HG02973 (cell line): Measurements from ENCODE around the gene ASTN2.

Experiments used
- ATAC-seq: cut with Tn5 transposase; IDR thresholded peaks from one replicate; pipeline ENCODE4 v1.9.1; 2021; ENCODE audit warnings: moderate library complexity; ENCODE audit not compliant: unreplicated experiment

The ASTN2 gene

GRCh38 chr9:116774421-116775180 lies 640.3 kb downstream of the ASTN2 start:
- no peak for ATAC-seq

GRCh38 chr9:116767219-116767618 lies 647.6 kb downstream of the ASTN2 start:
- ATAC-seq: no peak

DNA sequence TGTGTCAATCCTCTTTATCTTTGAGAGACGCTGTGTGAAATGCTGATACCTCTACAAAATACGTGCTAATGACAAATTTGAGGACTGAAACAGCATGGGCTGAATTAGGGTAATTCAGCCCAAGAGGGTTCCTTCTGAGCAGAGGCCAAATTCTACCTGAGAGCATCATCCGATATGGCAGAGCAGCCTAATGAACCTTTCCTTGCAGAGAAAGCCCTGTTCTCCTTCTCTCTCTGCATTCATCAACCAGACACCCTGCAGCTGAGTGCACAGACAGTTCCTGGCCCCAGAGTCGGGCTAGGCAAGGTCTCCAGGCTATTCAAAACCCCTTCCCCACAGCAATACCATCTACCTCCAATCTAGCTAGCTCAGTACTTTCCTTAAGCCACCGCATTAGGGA lies 649.8 kb downstream of the ASTN2 start:
- no peak for ATAC-seq

DNA sequence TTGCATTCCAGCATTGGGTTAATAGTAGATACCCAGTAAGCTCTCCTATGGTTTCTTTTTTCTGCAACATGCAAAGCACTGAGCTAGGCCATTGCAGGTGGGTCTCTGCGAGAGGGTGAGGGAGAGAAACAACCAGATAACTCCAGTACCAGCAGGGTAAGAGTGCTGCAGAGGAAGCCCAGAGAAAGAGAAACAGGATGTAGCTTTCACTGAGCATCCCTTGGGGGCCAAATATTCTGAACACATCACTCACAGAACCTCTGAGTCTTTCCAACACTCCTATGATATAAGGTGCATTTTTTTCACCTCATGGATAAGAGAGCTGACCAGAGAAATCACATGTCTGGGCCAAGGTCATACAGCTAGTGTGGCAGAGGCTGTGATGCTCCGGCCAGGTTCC lies 651.1 kb downstream of the ASTN2 start:
- no peak for ATAC-seq

GRCh38 chr9:116760636-116761035 lies 654.2 kb downstream of the ASTN2 start:
- ATAC-seq: no peak

GRCh38 chr9:116757030-116757429 lies 657.8 kb downstream of the ASTN2 start:
- no peak for ATAC-seq

DNA sequence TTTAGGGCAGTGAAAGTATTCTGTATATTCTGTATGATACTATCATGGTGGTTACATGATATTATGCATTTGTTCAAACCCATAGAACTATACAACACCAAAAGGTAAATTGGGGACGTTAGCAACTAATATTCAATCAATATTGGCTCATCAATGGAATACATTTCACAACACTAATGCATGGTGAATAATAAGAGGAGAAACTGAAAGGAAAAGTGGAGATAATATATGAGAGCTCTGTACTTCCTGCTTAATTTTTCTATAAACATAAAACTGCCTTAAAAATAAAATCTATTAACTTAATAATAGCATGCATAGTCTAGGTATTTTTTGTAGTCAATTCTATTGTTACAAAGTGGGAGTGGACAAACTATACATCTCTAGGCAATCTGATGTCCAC lies 661.5 kb downstream of the ASTN2 start:
- no peak for ATAC-seq

DNA sequence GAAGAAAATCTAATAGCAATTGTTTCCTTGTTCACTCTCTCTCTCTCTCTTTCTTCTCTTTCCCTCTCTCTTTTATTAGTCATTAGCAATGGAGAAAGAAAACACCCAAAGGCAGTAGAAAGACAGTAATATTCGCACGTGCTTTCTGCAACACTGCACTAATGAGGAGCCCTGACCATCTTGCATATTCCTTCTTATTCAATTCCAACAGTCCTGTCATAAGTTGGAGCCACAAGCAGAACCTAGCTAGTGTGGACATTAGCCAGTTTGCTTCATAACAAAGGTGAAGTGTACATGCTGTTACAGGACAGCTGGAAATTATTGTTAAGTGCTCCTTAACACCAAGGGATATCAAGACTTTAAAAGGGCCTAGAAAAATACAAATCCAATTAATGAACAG lies 664.3 kb downstream of the ASTN2 start:
- no peak for ATAC-seq

DNA sequence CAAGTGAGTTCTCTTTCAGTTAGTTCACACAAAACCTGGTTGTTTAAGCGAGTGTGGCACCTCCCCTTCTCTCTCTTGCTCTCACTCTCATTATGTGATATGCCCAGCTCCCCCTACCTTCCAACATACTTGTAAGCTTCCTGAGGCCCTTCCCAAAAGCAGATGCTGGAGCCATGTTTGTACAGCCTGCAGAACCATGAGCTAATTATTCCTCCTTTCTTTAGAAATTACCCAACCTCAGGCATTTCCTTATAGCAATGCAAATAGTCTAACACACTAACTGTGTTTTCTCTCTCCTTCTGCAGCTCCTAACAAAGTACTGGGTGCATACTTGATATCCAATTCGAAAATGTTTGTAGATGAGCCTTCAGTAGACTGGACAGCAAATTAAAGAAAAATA lies 665.1 kb downstream of the ASTN2 start:
- ATAC-seq: no peak

DNA sequence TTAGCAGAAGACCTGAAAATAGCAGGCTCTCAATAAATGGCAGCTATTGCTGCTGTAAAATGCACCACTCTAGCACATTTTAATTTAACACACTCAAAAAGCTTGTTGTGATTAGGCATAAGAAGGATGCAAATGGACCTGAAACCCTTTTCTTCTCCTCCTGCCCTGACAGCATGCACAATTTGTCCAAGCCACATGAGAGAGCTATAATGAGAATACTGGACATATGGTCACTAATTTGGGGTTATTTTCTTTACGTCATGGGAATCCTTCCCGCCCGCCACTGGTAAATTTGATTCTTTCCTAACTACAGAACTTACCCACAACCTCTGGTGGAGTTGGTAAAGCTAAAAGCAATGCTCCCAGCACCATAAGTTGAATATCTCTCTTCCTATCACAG lies 665.7 kb downstream of the ASTN2 start:
- ATAC-seq: no peak

DNA sequence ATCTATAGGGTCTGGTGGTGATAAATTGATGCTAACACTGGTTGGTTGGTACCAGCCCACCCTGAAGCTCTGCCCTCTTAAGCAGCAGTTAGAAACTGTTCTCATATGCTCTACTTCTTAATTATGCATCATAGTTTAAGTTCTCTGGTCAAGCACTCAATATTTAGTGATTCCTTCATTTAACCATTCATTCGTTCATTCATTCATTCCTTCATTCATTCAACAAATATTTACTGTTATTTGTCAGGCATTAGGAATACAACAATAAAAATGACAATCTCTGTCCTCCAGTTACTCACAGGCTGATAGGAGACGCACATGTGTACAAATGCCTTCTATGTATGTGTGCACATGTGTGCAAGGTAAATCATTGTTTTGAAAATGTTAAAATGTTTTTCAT lies 673.1 kb downstream of the ASTN2 start:
- ATAC-seq: no peak

DNA sequence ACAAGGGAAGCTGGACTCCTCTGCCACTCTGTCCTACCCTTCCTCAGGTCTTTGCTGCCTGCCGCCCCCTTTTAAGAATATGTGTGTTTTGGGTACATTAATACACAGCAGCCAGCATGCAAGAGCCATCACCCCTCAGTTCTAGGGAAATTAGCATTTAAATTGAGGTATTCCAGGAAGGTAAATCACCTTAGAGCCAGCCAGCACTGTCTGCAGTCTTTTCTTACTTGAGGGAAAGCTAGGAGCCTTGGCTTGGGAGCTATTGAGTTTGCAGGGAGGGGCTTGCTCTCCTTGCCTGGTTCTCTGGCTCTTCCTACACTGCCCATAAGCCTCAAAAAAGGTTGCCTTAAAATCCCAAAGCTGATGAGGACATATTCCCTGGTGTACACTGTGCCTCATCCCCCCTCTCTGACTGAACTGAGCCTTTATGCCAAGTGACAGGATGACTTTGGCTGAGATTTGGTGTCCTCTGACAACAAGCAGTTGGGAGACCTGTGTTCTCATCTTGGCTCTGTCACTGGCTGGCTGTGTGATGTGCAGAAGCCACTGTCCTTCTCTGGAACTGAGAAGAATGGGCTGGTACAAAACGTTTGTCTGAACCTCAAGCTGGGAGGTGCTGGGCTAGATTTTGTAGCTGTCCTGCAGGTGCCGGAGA lies 673.6 kb downstream of the ASTN2 start:
- no peak for ATAC-seq

- peak; percentile 87 for ATAC-seq
Measured at GRCh38 chr9:116737152-116737546, 677.7 kb downstream of the ASTN2 start.

DNA sequence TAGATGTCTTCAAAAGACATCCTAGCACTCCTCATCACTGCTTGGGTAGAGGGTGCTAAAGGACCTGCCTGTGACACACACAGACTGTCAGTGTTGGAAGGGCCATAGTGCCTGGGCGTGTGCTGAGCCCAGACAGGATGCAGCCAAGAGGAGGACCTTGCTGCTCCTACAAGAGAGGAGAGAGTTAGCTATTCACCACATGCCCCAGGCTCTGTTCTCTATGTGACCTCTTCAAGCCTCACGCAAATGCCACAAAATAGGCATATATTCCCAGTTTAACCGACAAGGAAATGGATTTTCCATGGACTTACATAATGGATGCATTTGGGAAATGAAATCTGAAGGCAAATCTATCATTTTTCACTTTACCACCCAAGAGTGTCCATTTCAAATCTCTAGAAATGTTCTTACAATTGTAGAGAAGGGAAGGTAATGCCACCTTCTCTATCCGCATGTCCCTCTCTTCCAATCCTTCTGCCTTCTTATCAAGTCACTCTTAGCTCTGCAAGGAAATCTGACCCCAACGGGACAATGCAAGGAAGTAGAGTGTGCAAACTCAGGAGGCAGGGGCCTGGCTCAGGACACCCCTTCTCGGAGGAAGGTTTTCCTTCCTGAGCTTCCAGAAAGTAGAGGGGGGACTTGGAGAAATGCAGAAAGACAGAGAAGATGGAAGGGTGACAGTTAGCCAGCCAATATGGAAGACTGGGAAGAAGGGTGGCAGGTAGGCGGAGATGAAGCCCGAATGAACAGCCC lies 678.3 kb downstream of the ASTN2 start:
- no peak for ATAC-seq

DNA sequence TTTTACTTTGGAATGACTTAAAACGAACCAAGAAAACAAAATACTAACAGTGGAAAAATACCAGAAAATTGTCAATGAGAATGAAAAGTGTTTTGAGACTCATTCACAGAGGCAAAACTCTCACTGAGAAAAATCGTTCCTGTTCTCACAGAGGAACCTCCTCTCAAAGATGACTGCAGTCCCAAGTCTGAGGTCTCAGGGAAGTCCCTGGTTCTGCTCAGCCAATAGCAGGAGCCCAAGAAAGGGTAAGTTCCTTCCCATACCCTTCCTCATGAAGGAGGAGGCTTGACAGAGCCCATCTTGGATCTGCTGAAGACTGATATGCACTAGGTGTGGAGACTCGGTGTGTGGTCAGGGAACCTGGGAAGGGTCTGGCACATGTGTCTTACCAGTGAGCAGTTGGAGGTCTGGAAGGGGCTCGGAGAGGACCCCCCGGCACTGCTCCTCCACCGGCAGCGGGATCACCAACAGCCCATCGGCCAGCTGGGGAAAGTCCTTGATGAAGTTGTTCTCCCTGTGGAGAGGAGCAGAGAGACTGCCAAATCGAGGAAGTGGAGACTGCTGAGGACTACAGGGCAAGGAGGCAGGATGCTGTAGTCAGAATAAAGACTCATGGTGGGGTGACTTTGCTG lies 681.7 kb downstream of the ASTN2 start:
- ATAC-seq: no peak

DNA sequence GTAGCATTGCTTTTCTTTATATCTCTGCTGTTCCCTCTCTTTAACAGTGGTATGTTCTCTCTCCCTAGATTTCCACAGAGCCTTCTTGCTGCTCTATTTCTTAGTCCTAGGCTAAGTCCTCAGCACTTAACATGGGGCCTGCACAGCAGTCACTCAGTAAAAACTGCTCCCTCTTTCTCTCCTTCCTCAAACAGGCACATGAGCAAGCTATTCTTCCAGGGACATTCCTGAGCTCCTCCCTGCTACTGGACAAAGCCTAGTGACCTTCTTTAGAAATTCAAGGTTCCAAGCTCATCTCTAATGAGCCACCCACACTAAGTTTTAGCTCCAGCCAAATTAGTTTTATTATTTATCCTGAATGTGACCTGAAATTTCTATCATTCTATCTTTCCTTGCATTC lies 688.3 kb downstream of the ASTN2 start:
- no peak for ATAC-seq

DNA sequence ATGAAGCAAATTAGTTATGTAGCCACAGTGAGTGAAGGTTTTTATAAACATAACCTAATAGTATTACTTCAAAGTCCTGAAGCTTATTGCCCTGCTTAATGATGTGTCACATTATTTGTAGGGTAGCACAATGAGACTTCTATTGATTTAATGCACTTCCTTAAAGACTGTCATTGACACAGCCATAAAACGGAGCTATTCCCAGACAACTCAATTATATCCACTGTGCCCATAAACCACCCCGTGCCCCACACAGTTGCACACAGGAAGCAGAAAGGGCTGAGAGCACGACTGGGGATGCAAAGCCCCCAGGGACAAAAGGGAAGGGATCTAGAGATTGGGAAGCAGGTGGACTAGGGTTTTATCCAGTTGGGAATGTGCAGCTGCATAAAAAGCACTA lies 690.7 kb downstream of the ASTN2 start:
- no peak for ATAC-seq

DNA sequence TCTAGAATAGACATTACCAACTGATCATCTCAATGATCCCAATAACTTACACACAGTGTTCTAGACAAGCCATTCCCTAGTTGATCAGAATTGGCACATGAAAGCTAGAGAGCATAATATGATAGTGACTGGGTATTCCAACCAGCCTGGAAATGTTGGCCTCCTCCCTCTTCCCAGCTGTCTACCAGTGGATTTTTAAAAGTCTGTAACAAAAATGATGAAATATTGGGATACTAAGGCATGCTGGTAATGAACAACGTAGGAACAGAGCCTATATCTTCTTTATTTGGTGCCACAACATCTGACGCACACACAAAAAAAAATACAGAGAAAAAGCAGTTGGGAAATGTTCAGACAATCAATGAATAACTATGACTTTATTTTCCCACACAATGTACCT lies 692.9 kb downstream of the ASTN2 start:
- ATAC-seq: no peak

- ATAC-seq: no peak
Measured at GRCh38 chr9:116721411-116721810, 693.4 kb downstream of the ASTN2 start.

DNA sequence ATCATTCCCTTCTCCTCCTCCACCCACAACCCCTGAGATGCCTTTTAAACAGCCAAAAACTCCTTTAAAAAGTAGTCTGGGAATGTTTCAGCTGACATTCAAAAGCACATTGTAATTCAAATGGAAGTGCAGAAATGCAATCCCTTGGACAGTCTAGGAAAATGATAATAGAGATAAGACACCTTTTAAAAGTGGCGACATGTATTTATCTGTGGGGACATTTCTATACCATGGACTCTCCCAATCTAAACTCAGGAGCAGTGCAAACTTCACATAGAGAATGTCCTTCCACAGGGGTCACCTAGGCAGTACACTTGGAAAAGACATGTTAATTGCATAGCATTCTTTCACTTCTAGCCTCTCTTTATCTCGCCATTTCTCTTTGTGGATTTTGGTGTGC lies 694.7 kb downstream of the ASTN2 start:
- ATAC-seq: no peak

GRCh38 chr9:116718111-116718510 lies 696.7 kb downstream of the ASTN2 start:
- ATAC-seq: no peak

DNA sequence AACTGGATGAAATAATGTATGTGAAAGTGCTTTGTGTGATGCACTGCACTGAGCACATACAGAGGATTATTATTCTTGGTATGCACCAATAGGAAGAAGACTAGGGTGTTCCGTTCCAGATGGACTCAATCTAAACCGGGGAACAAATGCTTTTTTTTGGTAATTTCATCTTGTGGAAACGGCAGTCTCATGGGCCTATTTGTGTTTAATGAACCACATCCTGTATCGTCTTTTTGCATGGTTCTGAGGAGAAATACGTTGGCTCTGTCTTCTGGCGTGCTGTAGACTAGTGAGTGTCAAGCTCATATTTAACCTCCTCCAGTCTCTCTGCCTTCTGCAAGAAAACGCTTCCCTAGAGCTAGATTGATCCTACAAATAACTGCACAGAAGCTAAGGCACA lies 697.7 kb downstream of the ASTN2 start:
- no peak for ATAC-seq
